Middle frontal gyrus (tissue), 1 donor: Measurements from ENCODE around the gene NAA15.
"Not testable (repeated sequence)": the region's sequence is repeated elsewhere in the genome, so short reads cannot be mapped to it uniquely, and the experiment has no call there.

Experiments used
- DNase-seq: peaks from one replicate; pipeline ENCODE4 v3.0.0-alpha.2; 2015; ENCODE audit warnings: low spot score; ENCODE audit errors: extremely low spot score

NAA15 gene

DNA sequence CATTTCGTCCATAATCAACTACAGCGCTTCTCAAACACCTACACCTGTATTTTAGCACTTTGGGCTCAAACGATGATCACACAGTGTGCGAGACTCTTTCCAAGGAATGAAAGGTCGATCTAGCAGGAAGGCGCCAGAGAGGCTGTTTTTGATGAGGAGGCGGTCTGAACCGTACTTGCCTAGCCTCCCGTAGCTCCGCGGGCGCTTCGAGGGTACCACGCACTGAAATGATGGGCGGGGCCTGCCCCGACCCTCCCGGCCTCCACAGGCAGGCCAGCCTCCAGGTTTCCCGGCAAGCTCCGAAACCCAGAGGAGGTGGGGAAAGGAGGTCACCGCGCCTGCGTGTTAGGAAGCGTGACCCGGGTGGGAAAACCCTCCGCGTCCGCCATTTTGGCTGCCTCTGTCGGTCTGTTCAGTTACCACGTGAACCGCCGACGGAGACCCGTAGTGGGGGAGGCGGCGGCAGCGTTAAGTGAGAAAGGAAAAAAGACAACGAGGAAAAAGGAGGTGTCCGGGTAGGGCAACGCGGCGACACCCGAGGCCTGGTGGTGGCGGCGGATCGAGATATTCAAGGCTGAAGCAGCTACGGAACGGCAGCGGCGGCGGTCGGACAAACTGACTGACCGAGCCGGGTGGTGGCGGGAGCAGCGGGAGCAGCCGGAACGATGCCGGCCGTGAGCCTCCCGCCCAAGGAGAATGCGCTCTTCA, at the start of gene NAA15:
TSS of gene NAA15 (plus strand) at position 393 of the 708 bp plus-strand sequence. CDS start at position 666, 273 bp downstream.
- DNase-seq, result peak; percentile 96

DNA sequence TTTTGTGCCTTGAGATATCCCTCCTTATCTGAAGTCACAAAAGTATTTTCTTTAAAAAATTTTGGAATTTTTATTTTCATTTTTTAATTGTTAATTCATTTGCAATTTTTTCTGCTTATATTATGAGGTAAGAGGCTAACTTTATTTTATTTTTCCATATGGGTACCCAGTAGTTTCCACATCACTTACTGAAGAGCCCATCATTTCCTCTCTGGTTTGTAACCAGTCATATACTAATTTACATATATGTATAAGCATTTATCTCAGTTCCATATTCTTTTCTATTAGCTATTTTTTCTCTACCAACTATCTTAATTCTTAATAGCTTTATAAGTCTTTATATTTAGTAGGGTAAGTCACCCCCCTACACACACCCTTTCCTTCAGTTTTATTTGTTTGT, 48.3 kb upstream of the NAA15 start:
- DNase-seq, result no peak

DNA sequence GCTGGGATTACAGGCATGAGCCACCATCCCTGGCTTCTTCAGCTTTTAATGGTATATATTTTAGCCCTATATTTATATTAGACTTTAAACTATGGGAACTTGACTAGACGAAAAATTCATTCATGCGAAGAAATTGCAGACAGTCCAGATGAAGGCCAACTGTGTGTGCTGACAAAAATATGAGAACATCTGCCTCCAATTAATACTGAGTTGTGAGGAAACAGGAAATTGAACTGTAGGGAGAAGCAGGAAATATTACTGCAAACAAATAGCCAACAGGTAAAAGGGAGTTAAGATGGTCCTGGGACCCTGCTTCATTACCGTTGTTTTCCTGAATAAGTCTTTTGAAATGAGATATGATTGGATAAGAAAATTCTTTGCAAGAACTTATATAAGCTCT, 47.6 kb upstream of the NAA15 start:
- DNase-seq, result no peak

GRCh38 chr4:139255581-139255980, 45.7 kb upstream of the NAA15 start:
- not testable (repeated sequence) for DNase-seq

DNA sequence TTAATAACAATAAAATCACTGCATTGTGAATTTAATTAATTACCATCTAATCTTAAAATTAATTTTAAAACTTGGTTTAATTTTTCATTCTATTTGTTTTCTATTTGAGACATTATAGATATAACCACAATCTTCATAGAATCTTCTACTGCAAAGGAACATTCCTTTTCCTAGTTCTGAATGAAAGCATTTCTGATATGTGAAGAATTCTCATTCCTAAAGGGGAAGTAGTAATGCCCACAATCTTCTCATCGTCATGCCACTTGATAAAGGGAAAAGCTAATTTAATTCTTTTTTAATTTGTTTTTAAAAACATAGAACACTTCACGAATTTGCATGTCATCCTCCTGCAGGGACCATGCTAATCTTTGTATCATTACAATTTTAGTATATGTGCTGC, 45.0 kb upstream of the NAA15 start:
- no peak for DNase-seq

DNA sequence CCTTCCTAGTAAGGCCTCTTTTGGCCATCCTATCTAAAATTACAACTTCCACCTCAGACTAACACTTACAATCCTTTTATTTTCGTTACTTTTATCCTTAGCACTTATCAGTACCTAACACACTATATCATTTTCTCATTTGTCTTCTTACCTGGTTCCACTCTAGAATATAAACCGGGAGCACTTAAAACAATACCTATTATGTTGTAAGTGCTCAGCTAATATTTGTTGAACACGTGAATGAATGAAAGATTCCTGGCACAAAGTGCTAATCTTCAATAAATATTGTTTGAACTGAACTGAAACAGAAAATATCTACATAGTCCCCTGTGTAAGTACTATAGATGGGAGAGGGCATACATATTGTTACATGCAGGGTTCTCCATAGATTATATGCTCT, 35.7 kb upstream of the NAA15 start:
- no peak for DNase-seq

- no peak for DNase-seq
These were observed 35.1 kb upstream of the NAA15 start for GRCh38 chr4:139266208-139266582.

- no peak for DNase-seq
These were observed 34.6 kb upstream of the NAA15 start for GRCh38 chr4:139266583-139267257.

DNA sequence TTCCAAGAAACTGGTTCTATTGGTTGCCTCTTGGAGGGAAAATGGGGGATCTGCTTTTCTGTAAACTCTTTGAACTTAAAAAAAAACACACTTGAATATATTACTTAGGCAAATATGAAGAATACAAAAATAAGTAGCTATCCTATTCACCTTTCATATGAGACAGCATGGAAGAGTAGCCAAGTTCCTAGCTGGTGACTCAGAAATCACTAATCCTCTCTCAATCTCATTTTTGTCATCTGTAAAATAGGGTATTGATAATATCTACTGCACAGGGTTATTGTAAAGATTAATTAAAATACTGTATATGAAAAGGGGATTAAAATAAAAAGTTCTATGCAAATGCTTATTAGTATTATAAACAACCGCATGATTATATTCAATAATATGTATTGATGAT, 34.0 kb upstream of the NAA15 start:
- DNase-seq, result no peak

DNA sequence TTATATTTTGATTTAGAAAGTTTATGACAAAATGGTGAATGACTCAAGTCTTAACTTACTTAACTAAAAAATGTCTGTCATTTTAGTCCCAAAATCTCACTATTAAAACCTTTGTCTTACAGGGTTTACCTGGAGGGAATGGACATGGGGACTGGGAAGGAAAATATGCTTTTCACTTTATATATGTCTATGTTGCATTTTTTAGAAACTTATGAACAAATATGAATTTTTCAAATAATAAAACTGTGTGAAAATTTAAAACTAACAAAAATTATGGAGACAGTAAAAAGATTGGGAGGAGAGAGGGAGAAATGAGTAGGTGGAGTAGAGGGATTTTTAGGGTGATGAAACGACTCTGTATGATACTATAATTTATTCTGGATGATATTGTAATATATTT, 27.5 kb upstream of the NAA15 start:
- DNase-seq, result no peak

- no peak for DNase-seq
These were observed 26.5 kb upstream of the NAA15 start for GRCh38 chr4:139274790-139275189.

GRCh38 chr4:139275281-139275735, 26.0 kb upstream of the NAA15 start:
- no peak for DNase-seq

DNA sequence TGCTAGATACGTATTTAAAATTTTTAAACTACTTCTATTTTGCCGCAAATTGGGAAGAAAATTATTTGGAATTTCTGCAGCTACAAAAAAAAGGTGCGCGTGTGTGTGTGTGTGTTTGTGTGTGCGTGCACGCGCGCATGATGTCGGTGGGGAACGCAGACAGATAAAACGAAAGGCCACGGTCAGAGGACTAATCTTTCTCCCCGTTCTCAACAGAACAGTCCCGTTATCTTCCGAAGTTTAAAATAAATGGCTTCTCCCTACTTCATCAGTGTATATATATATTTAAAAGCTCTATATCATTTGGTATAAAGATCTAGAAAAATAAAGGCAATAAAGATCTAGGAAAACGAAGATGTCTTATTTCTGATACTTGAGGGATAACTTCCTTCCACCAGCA, 22.8 kb upstream of the NAA15 start:
- no peak for DNase-seq

DNA sequence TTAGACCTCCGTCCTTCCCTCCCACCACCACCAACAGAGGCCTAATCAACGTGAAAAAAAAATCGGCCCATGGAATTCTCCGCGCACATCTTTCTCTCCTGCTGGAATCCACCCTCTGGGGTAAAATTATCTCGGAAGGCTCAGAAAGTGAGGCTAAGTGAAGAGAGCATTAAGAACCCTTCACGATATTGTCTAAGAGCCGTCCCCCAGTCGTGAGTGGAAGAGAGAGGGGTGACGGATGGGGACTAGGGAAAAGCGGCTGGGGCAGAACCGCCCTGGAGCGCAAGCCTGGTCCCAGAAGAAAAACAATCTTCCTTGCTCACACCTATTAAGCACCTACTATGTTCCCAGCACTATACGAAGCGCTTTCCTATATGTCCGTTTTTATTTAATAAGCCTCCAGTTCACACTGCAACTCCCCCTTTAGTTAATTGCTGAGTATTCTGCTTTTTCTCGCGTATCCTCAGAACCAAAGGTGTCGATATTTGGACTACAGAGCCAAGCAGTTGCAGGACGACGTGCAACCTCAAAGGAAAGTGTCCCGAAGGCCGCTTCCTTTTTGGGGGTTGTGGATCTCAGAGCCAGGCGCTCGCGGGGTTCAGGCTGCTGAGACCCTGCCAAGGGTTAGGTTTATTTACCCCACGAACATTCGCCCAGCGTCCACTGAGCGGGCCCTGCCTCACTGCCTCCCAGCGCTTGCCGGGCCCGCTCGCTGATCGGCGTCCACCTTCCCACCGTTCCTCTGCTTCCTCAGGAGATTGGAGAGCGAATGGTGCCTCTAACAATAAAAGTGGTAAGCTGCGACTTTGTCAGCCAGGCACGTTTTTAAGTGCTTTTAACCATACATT, 22.2 kb upstream of the NAA15 start:
- DNase-seq, result no peak

GRCh38 chr4:139279760-139280620, 21.3 kb upstream of the NAA15 start, which contains the start of gene MGARP:
MGARP (minus strand) TSS chr4:139280225; CDS start chr4:139280158, 67 bp downstream.
- DNase-seq, result no peak

- DNase-seq, result no peak
These were observed 19.1 kb upstream of the NAA15 start for GRCh38 chr4:139282065-139282720.

DNA sequence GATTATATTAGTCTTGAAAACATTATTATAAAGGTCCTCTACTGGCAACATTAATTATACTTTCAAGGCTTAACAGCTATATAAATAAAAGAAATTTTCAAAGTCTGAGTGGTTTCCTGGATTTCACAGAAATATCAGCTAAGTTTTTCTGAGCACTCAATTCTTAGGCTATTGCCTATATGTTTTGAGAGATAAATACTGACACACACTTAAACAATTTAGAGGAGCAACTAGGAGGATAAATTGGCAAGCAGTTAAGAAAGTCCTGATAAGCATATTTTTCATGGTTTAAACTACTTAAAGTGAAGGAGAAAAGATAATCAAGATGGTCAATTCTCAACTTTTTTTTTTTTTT, 18.6 kb upstream of the NAA15 start:
- DNase-seq, result no peak

GRCh38 chr4:139286186-139286698, 15.1 kb upstream of the NAA15 start:
- no peak for DNase-seq

DNA sequence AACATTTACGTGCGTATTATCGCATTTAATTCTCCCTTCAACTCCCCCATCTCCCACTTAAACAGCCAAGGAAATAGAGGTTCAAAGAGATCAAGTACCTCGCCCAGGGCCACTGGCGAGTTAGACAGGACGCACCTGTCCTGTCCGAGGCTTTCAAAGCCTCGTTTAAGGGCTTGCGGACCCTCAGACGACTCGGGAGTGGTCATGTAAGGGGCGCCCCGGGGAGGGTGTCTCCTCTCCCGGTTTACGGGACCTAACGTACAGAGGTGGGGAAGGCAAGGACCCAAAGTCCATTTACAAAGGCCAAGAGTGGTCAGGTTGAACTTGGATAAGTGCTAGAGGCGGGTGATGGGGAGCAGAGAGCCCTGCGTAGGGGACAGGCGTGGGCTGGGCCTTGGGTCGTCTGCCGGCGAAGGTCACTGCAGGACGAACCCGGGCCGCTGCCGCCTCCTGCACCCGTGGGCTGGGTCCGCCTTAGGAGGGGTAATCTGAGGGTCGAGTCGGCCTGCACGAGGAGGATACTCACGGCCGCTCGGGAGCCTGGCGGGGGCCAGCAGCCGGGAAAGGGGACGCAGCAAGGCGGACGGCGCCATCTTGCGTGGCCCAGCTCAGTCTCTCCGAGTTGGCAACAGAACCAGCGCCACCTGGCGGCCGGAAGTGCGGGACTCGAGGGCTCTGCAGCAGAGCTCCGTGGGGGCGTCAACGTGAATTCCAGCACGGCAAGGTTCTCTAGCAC, 5.9 kb upstream of the NAA15 start:
- DNase-seq, result peak; percentile 96

GRCh38 chr4:139295942-139296299, 5.4 kb upstream of the NAA15 start:
- no peak for DNase-seq
